Colon (tissue), 2 donors: Measurements from ENCODE around the gene PLD5.
"Not testable (repeated sequence)": the region's sequence is repeated elsewhere in the genome, so short reads cannot be mapped to it uniquely, and the experiment has no call there.

Experiments used
- FAIRE-seq: peaks from 2 replicates; lab custom pipeline; 2012; peaks lifted over from hg19 to GRCh38; lab: Jason Lieb, UNC
- donor health status: control.
- donor health status: control.

PLD5 gene

GRCh38 chr1:242416657-242417056 lies 107.8 kb downstream of the PLD5 start:
- no peak for FAIRE-seq

DNA sequence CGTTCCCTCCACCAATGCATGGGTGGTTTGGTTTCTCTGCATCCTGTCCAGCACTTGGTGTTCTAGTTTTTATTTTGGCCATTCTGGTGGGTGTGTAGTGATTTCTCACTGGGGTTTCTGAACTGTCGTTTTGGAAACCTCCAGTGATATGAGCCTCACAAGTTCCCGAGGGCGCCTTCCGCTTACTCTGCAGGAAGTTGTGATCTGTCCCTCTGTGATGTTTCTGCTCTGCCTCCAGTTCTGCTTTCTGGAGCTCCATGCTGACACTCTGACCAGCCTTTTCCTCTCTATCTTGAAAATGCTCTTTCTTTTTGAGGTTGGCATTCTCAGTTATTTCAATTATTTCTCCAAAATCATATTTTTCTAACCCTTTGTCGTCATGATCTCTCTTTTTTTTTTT lies 111.6 kb downstream of the PLD5 start:
- FAIRE-seq = no peak

DNA sequence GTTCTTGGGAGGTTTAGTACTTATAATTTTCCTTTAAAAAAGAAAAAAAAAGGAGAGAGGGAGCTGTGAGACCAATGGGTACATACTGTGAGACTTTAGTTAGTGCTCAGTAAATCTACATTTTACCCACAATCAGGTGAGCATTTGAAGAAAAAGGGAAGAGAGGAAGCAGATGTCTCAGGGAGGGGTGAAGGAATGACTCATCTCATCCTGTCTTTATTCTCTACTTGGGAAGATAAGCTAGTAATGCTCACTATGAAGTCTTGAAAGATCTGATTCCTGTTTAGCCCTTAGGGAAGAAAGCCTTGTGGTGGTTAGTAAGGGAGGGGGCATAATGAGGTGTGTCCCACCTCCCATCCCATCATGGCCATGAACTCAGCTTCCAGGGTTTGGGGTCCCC lies 112.6 kb downstream of the PLD5 start:
- FAIRE-seq = no peak

- no peak for FAIRE-seq
Measured at GRCh38 chr1:242405947-242406346, 118.5 kb downstream of the PLD5 start.

GRCh38 chr1:242404296-242404695 lies 120.2 kb downstream of the PLD5 start:
- no peak for FAIRE-seq

- no peak for FAIRE-seq
Measured at GRCh38 chr1:242402956-242403355, 121.5 kb downstream of the PLD5 start.

DNA sequence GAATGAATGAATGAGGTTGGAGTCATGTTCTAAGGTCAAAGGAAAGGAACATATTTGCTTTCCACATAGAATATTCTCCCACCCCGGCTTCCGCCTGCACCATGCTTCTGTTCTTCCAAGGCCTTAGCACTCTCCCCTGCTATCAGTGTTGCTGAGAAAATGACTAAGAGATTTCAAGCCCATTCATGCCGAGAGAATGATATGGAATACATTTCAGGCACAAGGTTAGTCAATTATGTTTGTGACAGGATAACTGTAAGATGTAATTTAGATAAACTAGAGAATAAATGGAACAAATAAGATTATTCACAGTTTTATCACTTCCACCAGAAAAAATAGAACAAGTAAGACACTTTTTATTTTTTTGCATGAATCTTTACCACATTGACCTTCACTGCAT lies 122.6 kb downstream of the PLD5 start:
- FAIRE-seq = no peak

DNA sequence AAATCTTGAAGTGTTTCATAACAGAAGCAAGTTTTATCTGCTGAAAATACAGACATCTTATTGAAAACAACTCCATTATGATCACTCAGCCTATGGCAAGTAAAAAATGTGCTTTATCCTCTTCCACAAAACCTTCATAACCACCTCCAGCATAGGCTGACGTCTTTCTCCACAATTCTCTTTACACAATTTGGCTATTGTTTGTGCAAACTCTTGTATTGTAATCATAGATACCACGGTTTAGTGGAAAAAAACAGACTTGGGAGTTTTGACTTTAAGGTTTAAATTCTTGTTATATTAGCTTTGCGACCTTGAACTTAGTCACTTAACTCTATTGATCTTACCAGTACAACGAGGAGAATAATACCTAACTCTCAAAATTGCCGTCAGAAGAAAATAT lies 126.1 kb downstream of the PLD5 start:
- no peak for FAIRE-seq

GRCh38 chr1:242391896-242392295 lies 132.6 kb downstream of the PLD5 start:
- FAIRE-seq = no peak

GRCh38 chr1:242376121-242376520 lies 148.4 kb downstream of the PLD5 start:
- FAIRE-seq = not testable (repeated sequence)

- not testable (repeated sequence) for FAIRE-seq
Measured at GRCh38 chr1:242350446-242350845, 174.1 kb downstream of the PLD5 start.

GRCh38 chr1:242349636-242350035 lies 174.9 kb downstream of the PLD5 start:
- no peak for FAIRE-seq

- FAIRE-seq = not testable (repeated sequence)
Measured at GRCh38 chr1:242330865-242331264, 193.6 kb downstream of the PLD5 start.

GRCh38 chr1:242327381-242327780 lies 197.1 kb downstream of the PLD5 start:
- FAIRE-seq = not testable (repeated sequence)

DNA sequence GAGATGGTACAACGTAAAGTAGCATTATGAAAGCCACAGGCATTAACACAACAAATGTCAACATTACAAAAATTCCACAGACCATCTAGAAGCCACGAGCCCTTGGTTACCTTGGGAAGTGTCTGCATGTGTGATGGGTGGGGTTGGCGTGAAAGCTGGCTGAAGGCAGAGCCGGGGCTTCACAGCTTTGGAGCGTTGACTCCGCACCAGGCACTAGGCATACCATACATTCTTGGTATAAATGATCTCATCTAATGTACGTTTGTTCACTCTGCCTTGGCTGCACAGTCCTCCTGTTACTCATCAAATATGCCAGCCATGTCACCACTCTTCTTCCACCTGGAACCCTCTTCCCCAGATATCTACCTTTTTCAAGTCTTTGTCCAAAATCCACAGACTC lies 202.5 kb downstream of the PLD5 start:
- FAIRE-seq = not testable (repeated sequence)

DNA sequence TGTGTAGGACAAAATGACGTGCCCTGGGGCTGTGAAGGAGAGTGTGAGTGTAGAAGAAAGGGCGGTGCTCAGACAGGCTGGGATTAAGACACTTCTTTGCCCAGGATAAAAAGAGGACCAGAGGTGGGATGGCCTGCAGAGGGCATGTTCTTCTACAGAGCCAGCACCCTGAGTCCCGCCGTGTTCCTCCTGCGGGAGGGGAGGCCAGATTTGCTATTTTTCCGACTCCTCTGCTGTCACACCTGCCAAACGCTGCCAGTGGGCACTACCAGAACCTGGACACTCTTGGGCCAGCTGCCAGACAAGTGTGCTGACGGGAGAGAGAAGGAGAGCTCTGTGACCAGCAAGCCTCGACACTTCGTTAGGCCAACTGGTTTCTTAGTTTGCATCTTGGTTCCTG lies 206.4 kb downstream of the PLD5 start:
- FAIRE-seq = no peak

DNA sequence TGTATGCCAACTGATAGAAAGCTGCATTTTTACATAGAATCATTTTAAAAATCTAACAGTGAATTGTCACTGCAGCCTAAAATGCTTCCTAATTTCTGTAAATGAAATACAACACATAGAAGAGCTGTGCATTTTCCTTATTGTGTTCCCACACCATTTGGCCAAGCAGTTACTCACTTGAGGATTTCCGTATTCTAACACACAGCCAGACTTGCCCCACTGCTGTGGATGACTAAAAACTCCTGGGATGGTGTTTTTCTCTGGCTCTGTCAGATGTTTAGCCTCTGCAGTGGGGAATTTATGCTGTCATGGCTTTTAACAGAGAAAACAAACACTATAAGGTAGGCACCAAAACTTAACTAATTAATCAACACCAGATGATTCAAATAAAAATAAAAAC lies 209.6 kb downstream of the PLD5 start:
- FAIRE-seq = not testable (repeated sequence)

- FAIRE-seq = not testable (repeated sequence)
Measured at GRCh38 chr1:242314085-242314649, 210.3 kb downstream of the PLD5 start.

DNA sequence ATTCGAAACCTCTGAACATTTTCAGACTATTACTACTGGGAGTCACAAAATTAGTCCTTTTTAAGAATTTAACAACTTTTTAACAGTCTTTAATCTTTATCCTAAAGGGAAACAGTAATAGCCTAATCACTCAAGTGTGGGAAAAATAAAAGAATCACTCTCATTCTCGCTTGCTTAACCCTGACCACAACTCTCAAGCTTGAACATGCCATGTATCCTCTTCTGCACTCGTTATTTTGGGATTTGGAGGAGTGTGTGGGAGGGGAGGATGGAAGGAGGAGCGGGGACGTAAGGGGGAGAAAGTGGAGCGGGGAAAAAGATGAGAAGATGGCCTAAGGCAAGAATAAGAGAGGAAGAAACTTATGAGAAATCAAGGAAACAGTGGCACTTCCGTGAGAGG lies 215.8 kb downstream of the PLD5 start:
- not testable (repeated sequence) for FAIRE-seq

DNA sequence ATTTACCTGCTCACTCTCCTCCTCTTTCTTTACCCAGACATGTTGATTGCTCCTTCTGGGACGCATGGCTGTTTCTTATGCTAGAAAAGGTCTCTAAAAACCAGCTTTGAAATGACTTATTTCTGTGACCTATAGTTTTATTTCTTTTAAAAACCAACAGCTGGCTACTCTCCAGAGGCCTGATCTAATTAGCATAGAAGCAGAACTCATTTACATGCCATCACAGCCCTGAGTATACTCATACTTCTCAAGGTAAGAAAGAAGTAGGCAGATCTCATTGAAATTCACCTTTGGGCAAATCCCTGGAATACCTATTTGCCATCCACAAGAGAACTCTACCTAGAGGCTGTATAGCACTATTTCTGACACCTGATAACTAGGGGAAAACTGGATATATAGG lies 230.7 kb downstream of the PLD5 start:
- not testable (repeated sequence) for FAIRE-seq

- not testable (repeated sequence) for FAIRE-seq
Measured at GRCh38 chr1:242288067-242288466, 236.4 kb downstream of the PLD5 start.

DNA sequence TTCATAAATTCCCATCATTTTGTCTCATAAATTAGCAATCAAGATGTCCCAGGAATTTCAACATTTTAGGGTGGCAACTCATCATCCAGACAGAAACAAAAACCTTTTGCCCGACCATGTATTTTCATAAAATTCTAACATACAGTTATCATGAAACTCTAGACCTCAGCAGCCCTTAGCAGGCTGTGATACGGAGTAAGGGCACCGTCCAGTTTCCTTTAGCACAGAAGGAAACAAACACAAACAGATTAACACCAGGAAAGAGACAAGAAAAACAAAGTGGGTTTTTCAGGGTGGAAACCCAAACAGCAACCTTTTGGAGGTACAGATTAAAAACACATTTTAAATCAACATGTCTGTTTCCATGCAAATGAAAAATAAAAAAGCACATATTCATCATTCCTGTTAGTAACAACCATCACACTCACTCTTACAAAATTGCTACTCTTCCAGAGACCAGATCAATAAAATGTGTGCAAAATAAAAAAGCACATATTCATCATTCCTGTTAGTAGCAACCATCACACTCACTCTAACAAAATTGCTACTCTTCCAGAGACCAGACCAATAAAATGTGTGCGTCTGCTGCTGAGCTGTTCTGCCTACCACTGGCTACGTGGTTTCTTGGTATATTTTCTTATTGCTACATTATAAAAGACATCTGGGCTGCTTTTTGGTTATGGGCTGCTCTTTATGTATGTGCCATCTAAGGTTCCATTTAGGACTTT lies 241.6 kb downstream of the PLD5 start:
- not testable (repeated sequence) for FAIRE-seq

- FAIRE-seq = not testable (repeated sequence)
Measured at GRCh38 chr1:242278406-242278805, 246.1 kb downstream of the PLD5 start.

DNA sequence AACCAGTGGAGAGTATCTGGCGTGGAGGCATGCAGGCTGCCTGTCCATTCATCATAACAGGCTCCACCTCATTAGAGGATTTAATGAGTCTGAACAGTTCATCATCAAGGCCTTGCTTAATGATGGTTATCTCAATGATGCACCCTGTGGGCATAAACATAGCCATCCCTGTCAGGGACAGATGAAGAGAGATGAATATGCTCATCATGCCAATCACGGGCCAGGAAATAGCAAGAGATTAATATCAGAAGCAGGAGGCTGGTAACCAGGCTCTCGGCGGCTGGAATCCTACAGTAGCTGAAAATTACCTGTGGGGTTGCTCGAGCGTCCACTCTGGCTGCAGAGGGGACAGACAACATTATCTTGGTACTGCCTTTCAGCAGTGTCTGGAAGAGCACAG lies 247.7 kb downstream of the PLD5 start:
- FAIRE-seq = not testable (repeated sequence)
